ENCODE measurements around the gene LDHAL6B. TPM values are rescaled to one million over a fixed set of nuclear protein-coding genes. Genes with fewer than 3 reads are reported as not detected.

Gene LDHAL6B
- total RNA-seq, 2 donors from 2014 or later = not detected

GRCh38 chr15:59208613-59209249, 2.1 kb downstream of the LDHAL6B start:
- intact Hi-C loops (cut with DNase I) = no loop called here
- 93 to 98% methylated on average over 7 of the region's 7 CpGs for WGBS, 2 donors
- H3K27me3 ChIP-seq = no peaks in the 10 kb centered on the region
- H3K9me3 ChIP-seq = no peaks in the 10 kb centered on the region
- peaks cover 0 to 9% of the 10 kb centered on the region in 2 donors for H3K36me3 ChIP-seq (replicated peaks in 1 of 2; ENCODE audit: insufficient read depth in 1 of 2, low read depth in 2 of 2)
- TF ChIP-seq POLR2A (IDR thresholded peaks at IDR 0.05) (no peak), CTCF (IDR thresholded peaks at IDR 0.05) (no peak)
- DNase-seq (no peak), ATAC-seq (no peak)
- no peak overlapping the region for H3K4me3 ChIP-seq
- H3K4me1 ChIP-seq = no peaks in the 10 kb centered on the region
- no peak overlapping the region for H3K27ac ChIP-seq

GRCh38 chr15:59210186-59210585, 3.5 kb downstream of the LDHAL6B start:
- Histone ChIP-seq H3K4me3 (no peak overlapping the region), H3K9me3 (no peaks in the 10 kb centered on the region), H3K27me3 (no peaks in the 10 kb centered on the region), H3K4me1 (no peaks in the 10 kb centered on the region), H3K27ac (no peak overlapping the region), H3K36me3 (replicated peaks in 1 of 2; ENCODE audit: insufficient read depth in 1 of 2, low read depth in 2 of 2) (peaks cover 2 to 8% of the 10 kb centered on the region in 2 donors)
- intact Hi-C loops (cut with DNase I) = no loop called here
- WGBS, 2 donors = 87 to 98% methylated on average over 2 of the region's 2 CpGs
- DNase-seq (no peak), ATAC-seq (no peak)
- TF ChIP-seq CTCF (IDR thresholded peaks at IDR 0.05) = no peak
- no peak for TF ChIP-seq POLR2A (IDR thresholded peaks at IDR 0.05)

GRCh38 chr15:59216911-59217310, 10.3 kb downstream of the LDHAL6B start:
- peaks cover 2 to 8% of the 10 kb centered on the region in 2 donors for H3K36me3 ChIP-seq (replicated peaks in 1 of 2; ENCODE audit: insufficient read depth in 1 of 2, low read depth in 2 of 2)
- H3K9me3 ChIP-seq = no peaks in the 10 kb centered on the region
- DNase-seq = no peak
- 87 to 90% methylated on average over 5 of the region's 5 CpGs for WGBS, 2 donors
- no peak overlapping the region for H3K27ac ChIP-seq
- no peak for ATAC-seq
- H3K4me3 ChIP-seq = no peak overlapping the region
- no peaks in the 10 kb centered on the region for H3K4me1 ChIP-seq
- intact Hi-C loops (cut with DNase I) = no loop called here
- no peak for TF ChIP-seq CTCF (IDR thresholded peaks at IDR 0.05)
- TF ChIP-seq POLR2A (IDR thresholded peaks at IDR 0.05) = no peak
- no peaks in the 10 kb centered on the region for H3K27me3 ChIP-seq

GRCh38 chr15:59217876-59218498, 11.3 kb downstream of the LDHAL6B start:
- Histone ChIP-seq H3K4me1 (no peaks in the 10 kb centered on the region), H3K27me3 (no peaks in the 10 kb centered on the region), H3K4me3 (no peak overlapping the region), H3K9me3 (no peaks in the 10 kb centered on the region), H3K27ac (no peak overlapping the region), H3K36me3 (replicated peaks in 1 of 2; ENCODE audit: insufficient read depth in 1 of 2, low read depth in 2 of 2) (peaks cover 2 to 8% of the 10 kb centered on the region in 2 donors)
- intact Hi-C loops (cut with DNase I) = no loop called here
- WGBS, 2 donors = 87 to 89% methylated on average over 14 of the region's 14 CpGs
- ATAC-seq (no peak), DNase-seq (no peak)
- TF ChIP-seq POLR2A (IDR thresholded peaks at IDR 0.05) (no peak), CTCF (IDR thresholded peaks at IDR 0.05) (no peak)

- Histone ChIP-seq H3K4me3 (no peak overlapping the region), H3K36me3 (replicated peaks in 1 of 2; ENCODE audit: insufficient read depth in 1 of 2, low read depth in 2 of 2) (peaks cover 5 to 8% of the 10 kb centered on the region in 2 donors), H3K4me1 (no peaks in the 10 kb centered on the region), H3K9me3 (no peaks in the 10 kb centered on the region), H3K27ac (no peak overlapping the region), H3K27me3 (no peaks in the 10 kb centered on the region)
- intact Hi-C loops (cut with DNase I) = no loop called here
- no peak for DNase-seq
- ATAC-seq = no peak
- WGBS, 2 donors = 89 to 93% methylated on average over 3 of the region's 3 CpGs
- TF ChIP-seq POLR2A (IDR thresholded peaks at IDR 0.05) (no peak), CTCF (IDR thresholded peaks at IDR 0.05) (no peak)
These were observed 12.1 kb downstream of the LDHAL6B start for GRCh38 chr15:59218710-59219109.

All from body of pancreas (tissue), 4 donors.